ENCODE results near the gene CTNNAL1. TPM values are rescaled to one million over a fixed set of nuclear protein-coding genes. Genes with fewer than 3 reads are reported as not detected.
"Not testable (repeated sequence)": the region's sequence is repeated elsewhere in the genome, so short reads cannot be mapped to it uniquely, and the experiment has no call there.

The CTNNAL1 gene
- polyA plus RNA-seq, 4 donors, result 53.5 to 75.1 (median 63.9) TPM

GRCh38 chr9:108996643-108997042 is 16.7 kb downstream of the CTNNAL1 start:
- no peak for DNase-seq (ENCODE audit: low read depth in 4 of 4, low spot score in 2 of 4)

GRCh38 chr9:108994695-108995094 is 18.6 kb downstream of the CTNNAL1 start:
- no peak for DNase-seq (ENCODE audit: low read depth in 4 of 4, low spot score in 2 of 4)

- DNase-seq (ENCODE audit: low read depth in 4 of 4, low spot score in 2 of 4), result no peak
Observed at GRCh38 chr9:108991479-108991878, 21.8 kb downstream of the CTNNAL1 start.

DNA sequence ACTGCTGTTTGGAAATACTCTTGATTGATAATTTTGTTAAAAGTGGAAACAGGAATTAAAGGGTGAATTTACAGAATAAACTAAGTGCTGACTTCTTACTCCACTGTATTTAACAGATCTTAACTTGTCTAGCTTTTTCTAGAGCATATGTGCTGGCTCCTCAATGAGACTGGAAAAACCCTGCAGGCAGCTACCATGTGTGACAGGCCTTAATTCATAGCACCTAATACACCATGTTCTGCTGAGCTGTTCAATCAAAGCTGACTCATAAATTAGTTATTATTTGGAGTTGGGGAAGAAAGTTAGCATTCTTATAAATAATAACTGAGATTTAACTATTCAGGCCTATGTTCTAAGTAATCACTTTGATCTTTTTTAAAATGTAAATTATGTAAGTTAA is 29.4 kb downstream of the CTNNAL1 start:
- no peak for DNase-seq (ENCODE audit: low read depth in 4 of 4, low spot score in 2 of 4)

DNA sequence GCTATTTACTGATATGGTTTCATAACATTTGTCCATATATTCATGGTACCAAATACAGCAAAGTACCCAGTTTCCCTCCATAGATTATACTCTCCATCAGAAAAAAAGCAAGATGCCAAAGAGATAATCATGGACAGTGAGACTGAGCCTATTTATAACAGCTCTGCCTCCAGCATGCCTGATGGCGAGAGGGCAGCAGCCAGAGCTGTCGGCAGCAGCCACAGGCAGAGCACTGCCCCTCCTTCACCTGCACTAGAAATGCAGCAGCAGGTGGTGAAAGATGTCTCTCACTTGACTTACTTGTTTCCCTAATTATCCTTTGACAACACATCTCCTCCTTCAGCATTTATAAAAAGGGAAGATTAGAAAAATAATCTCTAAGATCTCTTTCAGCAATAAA is 32.4 kb downstream of the CTNNAL1 start:
- no peak for DNase-seq (ENCODE audit: low read depth in 4 of 4, low spot score in 2 of 4)

GRCh38 chr9:108978205-108978604 is 35.1 kb downstream of the CTNNAL1 start:
- no peak for DNase-seq (ENCODE audit: low read depth in 4 of 4, low spot score in 2 of 4)

DNA sequence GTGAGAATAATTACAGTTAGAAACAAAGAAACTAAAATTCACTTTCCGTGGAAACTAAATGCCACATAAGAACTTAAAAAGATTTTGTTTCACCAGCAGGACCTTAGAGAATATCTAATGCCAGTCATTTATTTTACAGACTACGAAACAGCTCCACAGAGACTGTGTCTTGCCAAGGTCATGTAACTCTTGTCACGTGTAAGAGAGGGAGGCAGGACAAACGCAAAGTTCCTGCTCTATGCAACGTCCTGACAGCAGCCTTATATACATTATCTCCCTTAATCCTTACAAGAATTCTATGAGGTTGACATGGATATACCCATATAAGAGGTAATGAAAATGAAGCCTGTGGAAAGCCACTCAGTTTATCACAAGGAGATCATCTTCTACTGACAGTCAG is 39.4 kb downstream of the CTNNAL1 start:
- DNase-seq (ENCODE audit: low read depth in 4 of 4, low spot score in 2 of 4), result no peak

GRCh38 chr9:108972626-108973209 is 40.6 kb downstream of the CTNNAL1 start:
- peak in 1 of 4 donors; percentile 29 for DNase-seq (ENCODE audit: low read depth in 4 of 4, low spot score in 2 of 4)

GRCh38 chr9:108972186-108972585 is 41.1 kb downstream of the CTNNAL1 start:
- no peak for DNase-seq (ENCODE audit: low read depth in 4 of 4, low spot score in 2 of 4)

GRCh38 chr9:108971392-108971791 is 41.9 kb downstream of the CTNNAL1 start:
- not testable (repeated sequence) for DNase-seq (ENCODE audit: low read depth in 4 of 4, low spot score in 2 of 4)

GRCh38 chr9:108967916-108968315 is 45.4 kb downstream of the CTNNAL1 start:
- no peak for DNase-seq (ENCODE audit: low read depth in 4 of 4, low spot score in 2 of 4)

DNA sequence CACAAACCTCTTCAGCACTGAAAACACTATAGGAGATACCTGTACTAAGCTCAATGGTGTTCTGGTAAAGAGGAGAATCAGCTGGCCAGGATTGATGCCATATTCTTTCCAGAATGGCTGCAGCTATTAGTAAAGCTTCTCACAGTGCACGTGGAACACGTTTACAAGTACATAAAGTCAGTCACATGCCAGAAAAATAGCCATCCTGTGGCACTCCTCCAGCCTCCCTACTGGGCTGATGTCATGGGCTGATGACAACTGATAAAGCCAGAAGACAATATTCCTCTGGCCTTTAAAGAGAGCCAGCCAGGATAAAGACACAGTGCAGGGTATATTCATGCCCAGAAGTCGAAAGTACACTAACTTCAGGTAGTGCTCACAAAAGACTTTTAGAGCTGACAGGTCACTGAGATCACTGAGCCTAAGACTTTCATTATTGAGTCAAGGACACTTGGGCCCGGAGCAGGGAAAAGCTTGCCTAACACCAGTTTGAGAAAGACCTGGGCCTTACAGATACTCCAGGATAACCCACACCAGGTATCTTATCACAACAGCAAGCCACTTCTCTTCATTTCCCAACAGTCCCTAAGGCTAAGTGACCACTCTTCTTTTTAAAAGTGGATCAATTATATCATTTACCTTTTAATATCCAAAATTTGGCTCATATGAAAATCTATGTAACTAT is 49.7 kb downstream of the CTNNAL1 start:
- DNase-seq (ENCODE audit: low read depth in 4 of 4, low spot score in 2 of 4), result no peak

- DNase-seq (ENCODE audit: low read depth in 4 of 4, low spot score in 2 of 4), result no peak
Observed at GRCh38 chr9:108961151-108961550, 52.1 kb downstream of the CTNNAL1 start.

DNA sequence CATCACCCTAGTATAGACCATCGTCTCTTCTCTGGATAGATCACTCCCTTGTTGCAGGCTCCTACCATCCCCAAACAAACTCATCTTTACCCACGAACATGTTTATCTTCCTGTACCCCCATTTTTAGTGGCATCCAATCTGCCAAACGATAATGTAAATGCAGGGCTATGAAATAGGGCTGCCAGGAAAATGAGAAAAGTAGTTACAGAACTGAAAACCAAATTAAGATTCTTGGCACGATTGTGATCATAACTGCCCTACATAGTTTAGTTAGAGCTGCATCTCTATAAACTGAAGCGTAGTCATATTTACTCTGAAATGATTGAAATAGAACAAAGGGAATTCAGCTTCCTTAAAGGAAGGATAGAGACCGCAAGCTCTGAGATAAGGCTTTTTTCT is 53.0 kb downstream of the CTNNAL1 start:
- DNase-seq (ENCODE audit: low read depth in 4 of 4, low spot score in 2 of 4), result no peak

GRCh38 chr9:108956631-108957026 is 56.7 kb downstream of the CTNNAL1 start:
- DNase-seq (ENCODE audit: low read depth in 4 of 4, low spot score in 2 of 4), result no peak

- no peak for DNase-seq (ENCODE audit: low read depth in 4 of 4, low spot score in 2 of 4)
Observed at GRCh38 chr9:108956022-108956630, 57.2 kb downstream of the CTNNAL1 start.

- DNase-seq (ENCODE audit: low read depth in 4 of 4, low spot score in 2 of 4), result peak in 2 of 4 donors; percentile 38 to 41
Observed at GRCh38 chr9:108953983-108954574, 59.2 kb downstream of the CTNNAL1 start.

- DNase-seq (ENCODE audit: low read depth in 4 of 4, low spot score in 2 of 4), result no peak
Observed at GRCh38 chr9:108951578-108951977, 61.7 kb downstream of the CTNNAL1 start.

DNA sequence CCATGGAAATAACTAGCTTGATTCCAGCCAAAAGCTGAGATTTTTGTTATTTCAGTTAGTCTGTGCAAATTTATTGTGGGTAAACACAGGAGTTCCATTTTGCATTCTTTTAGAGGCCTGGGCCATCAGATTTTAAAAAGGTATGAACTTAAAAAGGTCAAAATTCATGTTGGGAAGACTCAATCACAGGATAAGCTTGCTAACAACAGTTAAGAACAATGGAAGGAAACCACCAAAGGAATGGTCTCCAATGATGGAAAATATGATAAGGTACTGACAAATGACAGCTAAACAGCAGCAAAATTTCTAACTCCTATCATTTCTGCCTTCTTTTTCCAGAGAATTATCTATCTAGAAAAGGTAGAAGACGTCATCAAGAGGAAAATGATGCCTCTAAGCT is 63.1 kb downstream of the CTNNAL1 start:
- no peak for DNase-seq (ENCODE audit: low read depth in 4 of 4, low spot score in 2 of 4)

GRCh38 chr9:108939975-108940374 is 73.3 kb downstream of the CTNNAL1 start:
- no peak for DNase-seq (ENCODE audit: low read depth in 4 of 4, low spot score in 2 of 4)

GRCh38 chr9:108937561-108938305 is 75.6 kb downstream of the CTNNAL1 start:
- DNase-seq (ENCODE audit: low read depth in 4 of 4, low spot score in 2 of 4), result no peak
